Ascending aorta (tissue), 2 donors: ENCODE data around the gene ONECUT3. TPM values are rescaled to one million over a fixed set of nuclear protein-coding genes. Genes with fewer than 3 reads are reported as not detected.

Experiments used
- DNase-seq, 2 donors: peaks; one replicate each; pipeline ENCODE4 v3.0.0-alpha.2; 2019; ENCODE audit warnings: low spot score in 2 of 2
- H3K27ac ChIP-seq, 2 donors: fragments of 200-600 bp; sonication (generic); one replicate each; pipeline ENCODE4 v1.5.1; 2016 to 2017; ENCODE audit warnings: mild to moderate bottlenecking in 1 of 2
- H3K27me3 ChIP-seq: fragments of 200-600 bp; sonication (generic); one replicate; pipeline ENCODE4 v1.5.1; 2017
- H3K36me3 ChIP-seq, 2 donors: fragments of 200-600 bp; sonication (generic); one replicate each; pipeline ENCODE4 v1.5.1; 2016
- H3K4me1 ChIP-seq, 2 donors: fragments of 200-600 bp; sonication (generic); one replicate each; pipeline ENCODE4 v1.5.1; 2016 to 2017; ENCODE audit warnings: mild to moderate bottlenecking in 1 of 2
- H3K4me3 ChIP-seq, 2 donors: fragments of 200-600 bp; sonication (generic); one replicate each; pipeline ENCODE4 v1.5.1; 2016 to 2017; ENCODE audit warnings: mild to moderate bottlenecking in 1 of 2
- H3K9me3 ChIP-seq, 2 donors: fragments of 200-600 bp; sonication (generic); one replicate each; pipeline ENCODE4 v1.5.1; 2016
- CTCF ChIP-seq, 3 experiments: fragments of 200-600 bp in 2 of 3; fragments of 450-650 bp in 1 of 3; sonication (generic) in 2 of 3; IDR thresholded peaks; one replicate each; pipeline ENCODE4 v1.5.1; 2016 to 2019; ENCODE audit warnings: antibody characterized with exemption in 3 of 3, mild to moderate bottlenecking in 1 of 3, moderate library complexity in 1 of 3
- intact Hi-C: fragments of 100-400 bp; cut with DNase I; formaldehyde crosslinking; loops from one replicate; pipeline ENCODE4 v1.15.1; 2023
- total RNA-seq: library from RNA; depleted of rRNA; stranded (reverse); fragments of >200 nt; gene quantifications from one replicate; pipeline ENCODE4 v1.1.0, GENCODE V29; 2016

ONECUT3 gene
- total RNA-seq, 1 donor from 2014 or later, result not detected

- peaks cover 8 to 14% of the 10 kb centered on the region in 2 donors for H3K9me3 ChIP-seq
- H3K27ac ChIP-seq, result no peak overlapping the region
- H3K27me3 ChIP-seq, result peaks cover 8% of the 10 kb centered on the region
- DNase-seq, result no peak
- no peaks in the 10 kb centered on the region for H3K36me3 ChIP-seq
- no peak overlapping the region for H3K4me3 ChIP-seq
- TF ChIP-seq CTCF (IDR thresholded peaks at IDR 0.05), result no peak
- intact Hi-C loops, result no loop called here
- H3K4me1 ChIP-seq, result no peaks in the 10 kb centered on the region
These were observed 32.0 kb downstream of the ONECUT3 start for GRCh38 chr19:1785310-1785709.

- no peak for TF ChIP-seq CTCF (IDR thresholded peaks at IDR 0.05)
- intact Hi-C loops, result no loop called here
- H3K4me1 ChIP-seq, result no peaks in the 10 kb centered on the region
- no peak overlapping the region for H3K4me3 ChIP-seq
- no peaks in the 10 kb centered on the region for H3K36me3 ChIP-seq
- DNase-seq, result no peak
- peaks cover 5 to 10% of the 10 kb centered on the region in 2 donors for H3K9me3 ChIP-seq
- H3K27me3 ChIP-seq, result peaks cover 8% of the 10 kb centered on the region
- no peak overlapping the region for H3K27ac ChIP-seq
These were observed 33.4 kb downstream of the ONECUT3 start for GRCh38 chr19:1786668-1787067.

- TF ChIP-seq CTCF (IDR thresholded peaks at IDR 0.05), result no peak
- DNase-seq, result no peak
- H3K36me3 ChIP-seq, result no peaks in the 10 kb centered on the region
- H3K4me1 ChIP-seq, result no peaks in the 10 kb centered on the region
- intact Hi-C loops, result no loop called here
- peaks cover under 1 to 5% of the 10 kb centered on the region in 2 donors for H3K9me3 ChIP-seq
- H3K4me3 ChIP-seq, result no peak overlapping the region
- H3K27ac ChIP-seq, result no peak overlapping the region
- H3K27me3 ChIP-seq, result peaks cover 8% of the 10 kb centered on the region
These were observed 33.8 kb downstream of the ONECUT3 start for GRCh38 chr19:1787116-1787515.

- intact Hi-C loops, result loop anchor here (2.0 kb wide), 1 partner anchor 37 kb away; no protein-coding TSS in a partner anchor
- Histone ChIP-seq H3K4me3 (peak overlapping the region in 1 of 2 donors; percentile 46), H3K4me1 (no peaks in the 10 kb centered on the region), H3K27me3 (peaks cover 8% of the 10 kb centered on the region), H3K9me3 (no peaks in the 10 kb centered on the region), H3K36me3 (no peaks in the 10 kb centered on the region), H3K27ac (no peak overlapping the region)
- TF ChIP-seq CTCF (IDR thresholded peaks at IDR 0.05), result no peak
- DNase-seq, result no peak
These were observed 36.1 kb downstream of the ONECUT3 start for GRCh38 chr19:1789261-1790041.

- H3K27ac ChIP-seq, result no peak overlapping the region
- peak overlapping the region in 1 of 2 donors; percentile 46 for H3K4me3 ChIP-seq
- intact Hi-C loops, result no loop called here
- no peak for TF ChIP-seq CTCF (IDR thresholded peaks at IDR 0.05)
- no peaks in the 10 kb centered on the region for H3K9me3 ChIP-seq
- no peaks in the 10 kb centered on the region for H3K36me3 ChIP-seq
- DNase-seq, result no peak
- H3K27me3 ChIP-seq, result peaks cover 8% of the 10 kb centered on the region
- H3K4me1 ChIP-seq, result no peaks in the 10 kb centered on the region
These were observed 36.9 kb downstream of the ONECUT3 start for GRCh38 chr19:1790054-1790792.
